Transverse colon (tissue), 4 donors: ENCODE results near the gene ACSL4. TPM values are rescaled to one million over a fixed set of nuclear protein-coding genes. Genes with fewer than 3 reads are reported as not detected.

Experiments
- DNase-seq: peaks from one replicate; pipeline ENCODE4 v3.0.0-alpha.2; 2019
- H3K27ac ChIP-seq, 4 donors: fragments of 200-600 bp; sonication (generic); 2 replicates each; pipeline ENCODE4 v1.5.1; 2016 to 2018; ENCODE audit warnings: inconsistent platforms in 4 of 4
- H3K27me3 ChIP-seq: fragments of 200-600 bp; sonication (generic); 2 replicates; pipeline ENCODE4 v1.5.1; 2017; ENCODE audit warnings: inconsistent platforms
- H3K36me3 ChIP-seq, 4 donors: fragments of 200-600 bp; sonication (generic); 2 replicates each; pipeline ENCODE4 v1.5.1; 2017 to 2019; ENCODE audit warnings: inconsistent platforms in 4 of 4
- H3K4me1 ChIP-seq, 4 donors: fragments of 200-600 bp; sonication (generic); 2 replicates each; pipeline ENCODE4 v1.5.1; 2017 to 2020; ENCODE audit warnings: inconsistent platforms in 4 of 4
- H3K4me3 ChIP-seq, 4 donors: fragments of 200-600 bp; sonication (generic); 1 replicate in 1 of 4; 2 replicates in 3 of 4; pipeline versions ENCODE4 v1.5.1 to v1.6.1; 2017 to 2019; ENCODE audit warnings: inconsistent platforms in 4 of 4
- H3K9me3 ChIP-seq, 2 donors: fragments of 200-600 bp; sonication (generic); 2 replicates each; pipeline ENCODE4 v1.5.1; 2017 to 2019; ENCODE audit warnings: inconsistent platforms in 2 of 2
- EP300 ChIP-seq: sonication (generic); formaldehyde crosslinking; IDR thresholded peaks from one replicate; pipeline ENCODE4 v1.6.1; 2017; ENCODE audit warnings: antibody characterized with exemption, low read depth
- POLR2A ChIP-seq: fragments of 450-650 bp; IDR thresholded peaks from one replicate; pipeline ENCODE4 v1.6.1; 2016; ENCODE audit warnings: antibody characterized with exemption, mild to moderate bottlenecking, moderate library complexity
- POLR2AphosphoS5 ChIP-seq, 3 donors: sonication (generic); formaldehyde crosslinking; IDR thresholded peaks; one replicate each; pipeline ENCODE4 v1.6.1; 2016; ENCODE audit warnings: antibody characterized with exemption in 3 of 3
- WGBS, 2 donors: methylation state at CpG; one replicate each; pipeline ENCODE4 v1.1.5; 2018; ENCODE audit warnings: low coverage in 1 of 2; 5-methylcytosine and 5-hydroxymethylcytosine counted together
- in situ Hi-C, 4 donors: fragments of 200-750 bp; cut with MboI; loops; one replicate each; pipeline versions ENCODE4 v1.15.0 to v1.15.1; 2017; ENCODE audit warnings: low sequenced_read_pairs in 3 of 4, low pct_ligation_motif_present in 1 of 4, low pct_unique_long_range_greater_than_20kb in 1 of 4
- intact Hi-C: fragments of 100-400 bp; cut with DNase I; formaldehyde crosslinking; loops from one replicate; pipeline ENCODE4 v1.15.1; 2023; ENCODE audit warnings: low total_unique reads
- total RNA-seq, 4 donors: library from RNA; depleted of rRNA; stranded (reverse); fragments of >200 nt; gene quantifications; one replicate each; pipeline ENCODE4 v1.1.0, GENCODE V29; 2016
- TF ChIP-seq, protein P1 (sequence below), 5 experiments: fragments of 200-600 bp in 3 of 5; fragments of 450-650 bp in 2 of 5; sonication (generic) in 3 of 5; IDR thresholded peaks; 1 replicate in 2 of 5; 2 replicates in 3 of 5; pipeline ENCODE4 v1.5.1; 2016 to 2017; ENCODE audit warnings: antibody characterized with exemption in 5 of 5, inconsistent platforms in 3 of 5, mild to moderate bottlenecking in 2 of 5, moderate library complexity in 1 of 5

ACSL4 gene
- total RNA-seq, 4 donors from 2014 or later = 8.2 to 20.8 (median 9.6) TPM

DNA sequence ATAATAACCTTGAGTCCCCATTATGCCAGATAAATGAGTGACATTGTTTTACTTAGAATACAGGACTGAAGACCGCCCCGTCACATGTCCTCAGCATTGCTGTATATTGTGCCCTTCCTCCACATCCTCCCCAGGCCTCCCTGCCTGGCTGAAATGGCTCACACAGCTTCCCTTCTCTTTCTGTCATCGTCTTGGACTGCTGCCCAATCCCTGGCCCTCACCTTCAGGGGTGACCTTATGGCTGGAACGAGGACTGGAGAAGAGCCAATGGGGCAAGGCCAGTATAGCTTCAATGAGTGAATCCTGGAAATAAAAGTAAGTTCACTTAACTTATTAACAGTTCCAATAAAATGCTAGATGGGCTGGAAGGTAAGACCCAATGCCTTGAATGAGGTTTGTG, 110.8 kb downstream of the ACSL4 start:
- WGBS, 2 donors = 73% methylated on average over 4 of the region's 4 CpGs; no CpG with 5 or more reads in 1 of the 2 donors
- H3K27me3 ChIP-seq = no peaks in the 10 kb centered on the region
- intact Hi-C loops (no loop called here), in situ Hi-C loops (no loop called here)
- H3K36me3 ChIP-seq = no peaks in the 10 kb centered on the region
- H3K27ac ChIP-seq = no peak overlapping the region
- no peak for TF ChIP-seq POLR2A
- TF ChIP-seq POLR2AphosphoS5 (IDR thresholded peaks at IDR 0.05) = no peak
- TF ChIP-seq, protein P1, sequence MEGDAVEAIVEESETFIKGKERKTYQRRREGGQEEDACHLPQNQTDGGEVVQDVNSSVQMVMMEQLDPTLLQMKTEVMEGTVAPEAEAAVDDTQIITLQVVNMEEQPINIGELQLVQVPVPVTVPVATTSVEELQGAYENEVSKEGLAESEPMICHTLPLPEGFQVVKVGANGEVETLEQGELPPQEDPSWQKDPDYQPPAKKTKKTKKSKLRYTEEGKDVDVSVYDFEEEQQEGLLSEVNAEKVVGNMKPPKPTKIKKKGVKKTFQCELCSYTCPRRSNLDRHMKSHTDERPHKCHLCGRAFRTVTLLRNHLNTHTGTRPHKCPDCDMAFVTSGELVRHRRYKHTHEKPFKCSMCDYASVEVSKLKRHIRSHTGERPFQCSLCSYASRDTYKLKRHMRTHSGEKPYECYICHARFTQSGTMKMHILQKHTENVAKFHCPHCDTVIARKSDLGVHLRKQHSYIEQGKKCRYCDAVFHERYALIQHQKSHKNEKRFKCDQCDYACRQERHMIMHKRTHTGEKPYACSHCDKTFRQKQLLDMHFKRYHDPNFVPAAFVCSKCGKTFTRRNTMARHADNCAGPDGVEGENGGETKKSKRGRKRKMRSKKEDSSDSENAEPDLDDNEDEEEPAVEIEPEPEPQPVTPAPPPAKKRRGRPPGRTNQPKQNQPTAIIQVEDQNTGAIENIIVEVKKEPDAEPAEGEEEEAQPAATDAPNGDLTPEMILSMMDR (IDR thresholded peaks at IDR 0.05) = no peak
- no peak for TF ChIP-seq EP300
- no peak for DNase-seq
- no peak overlapping the region for H3K4me3 ChIP-seq
- no peaks in the 10 kb centered on the region for H3K4me1 ChIP-seq
- no peaks in the 10 kb centered on the region for H3K9me3 ChIP-seq

DNA sequence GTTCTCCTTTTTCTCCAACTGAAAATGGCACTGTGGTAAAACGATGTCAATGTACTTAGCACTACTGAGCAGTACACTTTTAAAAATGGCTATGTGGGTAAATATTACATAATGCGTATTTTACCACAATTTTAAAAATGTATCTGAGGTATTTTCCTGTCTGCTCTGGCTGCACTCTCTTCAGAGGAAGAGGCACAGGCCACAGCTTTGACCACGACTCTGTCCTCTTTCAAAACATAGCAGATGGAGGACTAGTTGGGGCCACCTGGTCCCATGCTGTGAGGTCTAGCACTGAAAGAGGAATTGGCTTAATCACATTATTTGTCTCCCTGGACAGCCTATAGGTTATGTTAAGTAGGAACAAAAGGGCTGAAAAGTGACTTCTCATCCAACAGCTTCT, 113.3 kb downstream of the ACSL4 start:
- 60 to 86% methylated on average over 2 to 3 of the region's 3 CpGs for WGBS, 2 donors
- Histone ChIP-seq H3K4me3 (no peak overlapping the region), H3K9me3 (no peaks in the 10 kb centered on the region), H3K36me3 (no peaks in the 10 kb centered on the region), H3K27me3 (no peaks in the 10 kb centered on the region), H3K4me1 (no peaks in the 10 kb centered on the region), H3K27ac (no peak overlapping the region)
- intact Hi-C loops (no loop called here), in situ Hi-C loops (no loop called here)
- TF ChIP-seq EP300 = no peak
- no peak for TF ChIP-seq POLR2AphosphoS5 (IDR thresholded peaks at IDR 0.05)
- DNase-seq = no peak

DNA sequence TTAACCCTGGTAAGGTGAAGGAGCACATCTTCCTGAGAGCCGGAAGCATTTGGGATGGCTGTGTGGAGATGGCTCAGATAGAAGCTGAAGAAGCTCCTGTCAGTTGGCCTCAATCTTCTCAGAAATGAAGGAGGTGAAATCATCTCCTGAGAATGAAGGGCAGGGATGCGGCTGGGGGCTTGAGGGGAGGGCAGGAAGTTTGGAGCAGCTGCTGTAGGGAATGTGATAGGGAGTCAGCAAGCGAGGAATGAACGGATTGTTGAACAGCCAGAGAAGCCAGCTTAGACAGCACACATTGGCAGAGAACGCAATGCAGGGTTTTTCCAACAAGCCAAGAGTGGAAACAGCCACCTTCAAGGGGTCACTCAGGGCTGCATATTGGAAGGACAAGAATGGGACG, 118.1 kb downstream of the ACSL4 start:
- TF ChIP-seq POLR2AphosphoS5 (IDR thresholded peaks at IDR 0.05) (no peak), POLR2A (no peak), EP300 (no peak)
- TF ChIP-seq, protein P1 (IDR thresholded peaks at IDR 0.05) = no peak
- Histone ChIP-seq H3K27ac (no peak overlapping the region), H3K4me3 (no peak overlapping the region), H3K4me1 (no peaks in the 10 kb centered on the region), H3K9me3 (no peaks in the 10 kb centered on the region), H3K36me3 (no peaks in the 10 kb centered on the region), H3K27me3 (no peaks in the 10 kb centered on the region)
- intact Hi-C loops (no loop called here), in situ Hi-C loops (no loop called here)
- WGBS, 2 donors = 67 to 78% methylated on average over 1 to 6 of the region's 6 CpGs
- DNase-seq = no peak

DNA sequence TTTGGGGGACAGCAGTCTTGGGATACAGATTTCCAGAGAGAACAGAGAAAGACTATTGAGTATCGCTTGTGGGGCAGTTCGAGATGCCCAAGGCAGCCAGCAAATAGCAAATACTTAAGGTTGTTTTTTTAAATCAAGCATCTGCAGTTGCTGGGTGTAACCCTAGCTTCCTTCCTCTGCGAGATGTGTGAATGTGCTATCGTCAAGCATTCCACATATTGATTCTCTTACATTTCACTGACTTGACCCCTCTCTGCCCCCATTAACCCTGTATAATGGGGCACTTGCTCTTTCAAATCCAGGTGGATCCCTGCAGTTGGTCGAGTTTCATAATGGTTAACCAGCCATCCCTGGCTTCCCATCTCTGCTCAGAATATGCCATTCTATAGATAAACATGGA, 131.6 kb downstream of the ACSL4 start:
- Histone ChIP-seq H3K4me3 (no peak overlapping the region), H3K27me3 (no peaks in the 10 kb centered on the region), H3K9me3 (no peaks in the 10 kb centered on the region), H3K27ac (no peak overlapping the region), H3K36me3 (no peaks in the 10 kb centered on the region), H3K4me1 (no peaks in the 10 kb centered on the region)
- in situ Hi-C loops = no loop called here
- WGBS, 2 donors = 67% methylated on average over 5 of the region's 5 CpGs; no CpG with 5 or more reads in 1 of the 2 donors
- intact Hi-C loops = no loop called here
- TF ChIP-seq EP300 = no peak
- DNase-seq = no peak

DNA sequence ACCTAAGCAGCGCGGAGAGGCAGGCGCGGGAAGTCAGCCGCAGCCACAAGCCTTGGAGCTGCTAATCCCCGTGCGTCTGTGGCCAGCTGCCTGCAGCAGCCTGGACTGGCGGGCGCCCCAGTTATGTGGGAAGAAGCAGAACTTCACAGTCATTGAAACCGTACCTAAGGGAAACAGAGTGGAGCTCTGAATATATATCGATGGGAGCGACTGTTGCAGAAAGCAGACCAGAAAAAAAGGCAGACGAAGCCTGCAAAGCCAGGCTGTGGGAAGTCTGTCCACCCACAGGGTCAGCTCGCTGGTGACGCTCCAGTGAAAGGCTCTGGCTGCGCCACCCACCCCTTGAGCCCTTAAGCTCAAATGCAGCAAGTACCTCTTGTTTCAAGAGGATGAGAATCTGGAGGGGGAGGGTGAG, 132.8 kb downstream of the ACSL4 start:
- 47% methylated on average over 16 of the region's 16 CpGs; no CpG with 5 or more reads in 1 of the 2 donors for WGBS, 2 donors
- H3K4me3 ChIP-seq = no peak overlapping the region

More for the DNA sequence above, 132.8 kb downstream of the ACSL4 start:
- no peaks in the 10 kb centered on the region for H3K9me3 ChIP-seq
- no peaks in the 10 kb centered on the region for H3K4me1 ChIP-seq
- H3K36me3 ChIP-seq = no peaks in the 10 kb centered on the region
- H3K27ac ChIP-seq = no peak overlapping the region
- in situ Hi-C loops = no loop called here
- DNase-seq = no peak
- intact Hi-C loops = no loop called here
- no peak for TF ChIP-seq POLR2AphosphoS5 (IDR thresholded peaks at IDR 0.05)
- TF ChIP-seq, protein P1 (IDR thresholded peaks at IDR 0.05) = no peak
- TF ChIP-seq EP300 = no peak
- no peak for TF ChIP-seq POLR2A
- no peaks in the 10 kb centered on the region for H3K27me3 ChIP-seq
